Uterus (tissue), 2 donors: ENCODE measurements around the gene MSI2.

Experiments used
- POLR2A ChIP-seq, 2 donors: fragments of 450-650 bp; IDR thresholded peaks; one replicate each; pipeline ENCODE4 v1.6.1; 2016; ENCODE audit warnings: antibody characterized with exemption in 2 of 2, mild to moderate bottlenecking in 1 of 2, moderate library complexity in 1 of 2
- TF ChIP-seq, protein P1 (sequence below), 4 experiments: fragments of 200-600 bp in 2 of 4; fragments of 450-650 bp in 2 of 4; sonication (generic) in 2 of 4; IDR thresholded peaks; one replicate each; pipeline ENCODE4 v1.5.1; 2016 to 2019; ENCODE audit warnings: antibody characterized with exemption in 4 of 4, mild to moderate bottlenecking in 2 of 4, moderate library complexity in 1 of 4

DNA sequence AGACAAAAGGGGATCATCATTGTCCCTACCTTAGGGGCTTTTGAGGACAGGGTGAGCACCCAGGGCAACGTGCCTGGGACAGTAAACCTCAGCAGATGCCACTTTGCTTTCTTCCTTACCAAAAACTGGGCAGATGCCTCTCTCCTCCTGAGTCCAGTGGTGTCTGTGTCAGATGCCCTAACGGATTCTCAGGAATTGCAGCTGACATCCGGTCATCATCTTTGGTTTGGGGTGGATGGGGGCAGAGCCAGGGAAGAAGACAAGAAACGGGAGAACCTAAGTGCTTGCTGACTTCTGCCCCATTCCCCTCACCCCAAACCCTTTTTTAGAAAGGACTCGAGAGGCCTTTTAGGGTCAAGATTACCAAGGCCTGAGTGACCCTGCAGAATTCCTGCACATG lies 187.5 kb downstream of the MSI2 start:
- TF ChIP-seq POLR2A (IDR thresholded peaks at IDR 0.05): no peak
- TF ChIP-seq, protein P1, sequence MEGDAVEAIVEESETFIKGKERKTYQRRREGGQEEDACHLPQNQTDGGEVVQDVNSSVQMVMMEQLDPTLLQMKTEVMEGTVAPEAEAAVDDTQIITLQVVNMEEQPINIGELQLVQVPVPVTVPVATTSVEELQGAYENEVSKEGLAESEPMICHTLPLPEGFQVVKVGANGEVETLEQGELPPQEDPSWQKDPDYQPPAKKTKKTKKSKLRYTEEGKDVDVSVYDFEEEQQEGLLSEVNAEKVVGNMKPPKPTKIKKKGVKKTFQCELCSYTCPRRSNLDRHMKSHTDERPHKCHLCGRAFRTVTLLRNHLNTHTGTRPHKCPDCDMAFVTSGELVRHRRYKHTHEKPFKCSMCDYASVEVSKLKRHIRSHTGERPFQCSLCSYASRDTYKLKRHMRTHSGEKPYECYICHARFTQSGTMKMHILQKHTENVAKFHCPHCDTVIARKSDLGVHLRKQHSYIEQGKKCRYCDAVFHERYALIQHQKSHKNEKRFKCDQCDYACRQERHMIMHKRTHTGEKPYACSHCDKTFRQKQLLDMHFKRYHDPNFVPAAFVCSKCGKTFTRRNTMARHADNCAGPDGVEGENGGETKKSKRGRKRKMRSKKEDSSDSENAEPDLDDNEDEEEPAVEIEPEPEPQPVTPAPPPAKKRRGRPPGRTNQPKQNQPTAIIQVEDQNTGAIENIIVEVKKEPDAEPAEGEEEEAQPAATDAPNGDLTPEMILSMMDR (IDR thresholded peaks at IDR 0.05): no peak
